CD4-positive, alpha-beta T cell treated with Interferon alpha-2 for 1 hour (primary cell): Measurements from ENCODE around the gene LONP1.

Source experiments
- DNase-seq, 2 donors: peaks; one replicate each; pipeline ENCODE4 v3.0.0-alpha.2; 2020 to 2022

Gene LONP1

GRCh38 chr19:5642204-5642603, 77.7 kb downstream of the LONP1 start:
- no peak for DNase-seq
